ENCODE results near the gene TMEM132D.
"Not testable (repeated sequence)": the region's sequence is repeated elsewhere in the genome, so short reads cannot be mapped to it uniquely, and the experiment has no call there.

TMEM132D gene

GRCh38 chr12:129082441-129082840, 821.4 kb downstream of the TMEM132D start:
- no peak for DNase-seq

- DNase-seq = no peak
These were observed 822.0 kb downstream of the TMEM132D start for GRCh38 chr12:129081755-129082250.

GRCh38 chr12:129080821-129081220, 823.0 kb downstream of the TMEM132D start:
- DNase-seq = no peak

- DNase-seq = no peak
These were observed 823.4 kb downstream of the TMEM132D start for GRCh38 chr12:129080391-129080790.

GRCh38 chr12:129079719-129080118, 824.1 kb downstream of the TMEM132D start:
- no peak for DNase-seq

- no peak for DNase-seq
These were observed 827.1 kb downstream of the TMEM132D start for GRCh38 chr12:129076441-129077320.

GRCh38 chr12:129075460-129076208, 828.2 kb downstream of the TMEM132D start:
- no peak for DNase-seq

GRCh38 chr12:129074379-129074778, 829.4 kb downstream of the TMEM132D start:
- DNase-seq = no peak

- no peak for DNase-seq
These were observed 830.5 kb downstream of the TMEM132D start for GRCh38 chr12:129073157-129073915.

GRCh38 chr12:129071362-129071761, 832.5 kb downstream of the TMEM132D start:
- DNase-seq = no peak

GRCh38 chr12:129069886-129070285, 833.9 kb downstream of the TMEM132D start:
- no peak for DNase-seq

- no peak for DNase-seq
These were observed 835.1 kb downstream of the TMEM132D start for GRCh38 chr12:129068684-129069083.

GRCh38 chr12:129067491-129067890, 836.3 kb downstream of the TMEM132D start:
- no peak for DNase-seq

GRCh38 chr12:129064209-129064855, 839.5 kb downstream of the TMEM132D start:
- no peak for DNase-seq

GRCh38 chr12:129063600-129063999, 840.2 kb downstream of the TMEM132D start:
- DNase-seq = no peak

GRCh38 chr12:129053232-129053631, 850.6 kb downstream of the TMEM132D start:
- no peak for DNase-seq

- no peak for DNase-seq
These were observed 851.5 kb downstream of the TMEM132D start for GRCh38 chr12:129052373-129052772.

- DNase-seq = no peak
These were observed 853.9 kb downstream of the TMEM132D start for GRCh38 chr12:129049917-129050316.

GRCh38 chr12:129043334-129043733, 860.5 kb downstream of the TMEM132D start:
- DNase-seq = not testable (repeated sequence)

- DNase-seq = no peak
These were observed 867.7 kb downstream of the TMEM132D start for GRCh38 chr12:129036135-129036534.

GRCh38 chr12:129034558-129035289, 869.1 kb downstream of the TMEM132D start:
- DNase-seq = no peak

- no peak for DNase-seq
These were observed 875.0 kb downstream of the TMEM132D start for GRCh38 chr12:129028844-129029243.
